GDM1 (cell line): Measurements from ENCODE around the gene NSDHL.
A peak's percentile ranks its signal among the peaks of the same experiment; 100 is the strongest.
"Not testable (repeated sequence)": the region's sequence is repeated elsewhere in the genome, so short reads cannot be mapped to it uniquely, and the experiment has no call there.

ENCODE experiments used
- DNase-seq: peaks from one replicate; lab custom pipeline; 2025; lab: John Stamatoyannopoulos, UW

The NSDHL gene

DNA sequence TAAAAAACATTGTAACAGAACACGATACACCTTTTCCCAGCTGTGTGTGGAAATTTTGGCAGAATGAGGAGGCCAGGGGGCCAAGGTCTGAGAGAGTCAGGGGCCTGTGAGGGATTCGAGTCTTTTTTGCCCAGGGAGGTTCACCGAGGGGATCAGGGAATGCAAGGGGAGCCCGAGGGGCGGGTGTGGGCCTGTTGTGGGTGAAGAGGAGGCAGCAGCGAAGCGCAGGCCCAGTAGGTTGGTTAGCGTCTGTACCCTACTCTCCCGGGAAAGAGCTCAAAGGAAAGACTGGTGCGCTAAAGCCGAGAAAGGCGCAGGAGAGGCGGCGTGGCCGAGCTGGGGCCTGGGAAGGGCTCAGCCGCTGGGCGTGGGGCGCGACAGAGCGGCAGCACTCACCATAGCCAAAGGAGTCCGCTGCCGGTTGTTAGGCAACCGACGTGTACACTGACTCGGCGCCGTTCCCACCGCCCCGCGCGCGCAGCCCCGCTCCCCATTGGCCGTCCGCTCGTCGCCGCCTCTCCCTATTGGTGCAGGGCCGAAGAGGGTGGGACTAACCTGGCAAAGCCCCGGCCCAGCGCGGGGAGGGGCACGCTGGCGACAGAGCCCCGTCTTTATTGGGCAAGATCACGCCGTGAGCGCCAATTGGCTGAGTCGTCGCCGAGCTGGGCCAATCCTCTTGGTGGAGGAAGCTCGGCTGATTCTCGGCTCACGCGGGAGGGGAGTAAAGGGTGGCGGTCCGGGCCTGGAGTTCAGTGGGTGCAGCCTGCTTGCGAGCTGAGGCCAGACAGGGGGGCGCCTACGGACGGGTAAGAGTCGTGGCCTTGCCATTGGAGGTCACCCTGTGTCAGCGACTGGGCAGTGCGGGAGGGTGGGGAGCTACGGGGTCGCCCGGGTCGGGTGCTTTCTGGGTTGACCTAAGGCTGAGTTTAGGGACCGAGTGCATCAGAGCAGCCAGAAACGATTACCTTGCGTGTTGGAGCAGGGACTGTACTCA, at the start of gene NSDHL, which contains the start of gene CETN2:
Gene NSDHL, plus strand, starts transcription at position 752 of the 994 bp plus-strand sequence. CDS start 15,262 bp downstream, outside the sequence.
Gene CETN2, minus strand, starts transcription at position 446 of the 994 bp plus-strand sequence. Its CDS starts 47 bp downstream, at position 399.
- DNase-seq, result peak; percentile 89

- not testable (repeated sequence) for DNase-seq
Measured at GRCh38 chrX:152787062-152787461, 43.8 kb upstream of the NSDHL start.

- DNase-seq, result no peak
Measured at GRCh38 chrX:152798945-152799344, 31.9 kb upstream of the NSDHL start.

DNA sequence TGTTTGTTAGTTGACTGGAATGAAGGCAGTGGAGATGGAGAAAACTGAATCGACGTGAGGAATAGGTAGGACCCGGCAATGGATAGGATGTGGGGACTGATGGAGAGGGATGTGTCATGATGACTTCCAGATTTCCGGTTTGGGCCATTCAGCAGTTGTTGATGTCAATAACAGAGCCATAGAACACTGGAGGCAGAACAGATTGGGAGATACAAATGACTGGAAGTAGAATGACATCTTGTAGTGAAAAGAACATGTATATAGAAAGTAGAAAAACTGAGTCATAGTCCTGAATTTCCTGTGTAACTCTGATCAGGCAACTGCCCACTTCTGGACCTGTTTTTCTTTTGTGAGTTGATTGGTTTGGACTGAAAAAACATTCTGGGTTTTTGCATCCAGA, 24.8 kb upstream of the NSDHL start:
- no peak for DNase-seq

DNA sequence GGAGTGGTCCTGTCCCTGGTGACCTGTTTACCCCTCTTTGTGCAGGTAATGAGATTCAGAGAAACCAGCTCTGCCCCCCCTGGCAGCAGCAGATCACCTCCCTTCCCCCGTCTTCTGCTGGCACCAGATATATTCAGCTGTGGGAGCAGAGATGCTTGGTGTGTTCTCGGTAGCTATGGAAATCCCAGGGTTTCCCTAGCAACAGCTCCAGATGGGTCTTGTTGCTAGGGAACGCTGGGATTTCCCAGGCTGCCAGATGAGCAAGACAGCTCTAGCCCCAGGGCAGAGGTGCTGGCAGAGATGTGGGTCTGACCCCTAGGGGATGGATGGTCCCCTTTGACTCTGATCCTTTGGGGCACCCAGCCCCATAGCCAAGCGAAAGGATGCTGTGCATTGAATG, 20.5 kb upstream of the NSDHL start:
- no peak for DNase-seq

DNA sequence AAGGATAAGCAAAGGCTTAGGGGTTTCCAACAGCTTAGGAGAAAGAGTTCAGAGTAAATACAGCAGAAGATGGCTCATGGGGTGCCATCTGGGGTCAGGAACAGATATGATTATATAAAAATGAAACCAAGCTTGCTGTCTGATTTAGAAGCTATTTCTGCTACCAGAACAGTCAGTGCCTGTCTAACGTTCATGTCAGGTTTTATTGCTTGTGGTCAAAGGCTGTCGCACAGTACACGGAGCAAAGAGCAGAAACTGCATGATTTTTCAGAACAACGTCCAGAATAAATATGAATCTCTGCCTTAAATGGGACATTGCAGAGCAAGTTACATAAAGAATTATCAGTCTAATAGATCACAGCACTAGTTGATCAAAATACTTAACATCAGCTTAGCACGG, 17.7 kb upstream of the NSDHL start:
- no peak for DNase-seq

GRCh38 chrX:152814048-152814447, 16.8 kb upstream of the NSDHL start:
- DNase-seq, result no peak

DNA sequence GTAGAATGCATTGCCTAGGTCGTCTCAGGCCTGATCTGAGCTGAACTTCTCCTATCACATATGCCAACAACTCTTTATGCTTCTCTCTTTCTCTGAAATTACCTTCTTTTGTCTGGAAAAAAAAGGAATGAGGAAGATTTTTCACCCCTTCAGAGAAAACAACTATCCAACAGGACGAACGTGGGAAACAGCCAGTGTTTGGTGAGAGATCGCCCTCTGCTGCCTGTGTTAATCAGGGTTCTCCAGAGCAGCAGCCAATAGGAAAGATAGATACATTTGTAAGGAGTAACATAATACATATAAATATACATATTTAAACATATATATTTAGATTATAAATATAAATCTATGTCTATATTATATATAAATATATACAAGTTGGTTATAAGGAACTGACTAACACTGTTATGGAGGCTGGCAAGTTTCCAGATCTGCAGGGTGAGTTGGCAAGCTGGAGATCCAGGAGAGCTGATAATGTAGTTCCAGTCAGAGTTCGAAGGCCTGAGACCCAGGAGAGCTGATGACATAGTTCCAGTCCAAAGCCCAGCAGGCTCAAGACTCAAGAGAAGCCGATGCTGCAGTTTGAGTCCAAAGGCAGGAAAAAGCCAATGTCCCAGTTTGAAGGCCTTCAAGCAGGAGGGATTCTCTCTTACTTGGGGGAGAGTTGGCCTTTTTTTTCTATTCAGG, 13.6 kb upstream of the NSDHL start:
- no peak for DNase-seq

DNA sequence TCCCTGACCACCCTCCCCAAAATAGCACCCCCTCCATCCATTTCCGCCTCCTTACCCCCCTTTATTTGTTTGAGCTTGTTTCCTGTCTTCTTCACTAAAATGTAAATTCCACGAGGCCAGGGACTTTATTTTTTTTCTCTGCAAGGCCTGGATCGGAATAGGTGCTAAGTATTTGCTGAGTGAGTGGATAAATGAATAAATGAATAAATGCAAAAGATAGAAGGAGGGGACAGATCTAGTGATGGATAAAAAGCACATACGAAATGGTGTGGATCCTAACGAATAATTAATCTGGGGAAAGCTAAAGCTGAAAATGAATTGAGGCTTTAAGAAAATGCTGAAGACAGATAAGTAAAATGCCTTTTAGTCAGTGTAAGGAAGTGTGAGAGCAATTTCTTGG, 12.5 kb upstream of the NSDHL start:
- DNase-seq, result no peak

DNA sequence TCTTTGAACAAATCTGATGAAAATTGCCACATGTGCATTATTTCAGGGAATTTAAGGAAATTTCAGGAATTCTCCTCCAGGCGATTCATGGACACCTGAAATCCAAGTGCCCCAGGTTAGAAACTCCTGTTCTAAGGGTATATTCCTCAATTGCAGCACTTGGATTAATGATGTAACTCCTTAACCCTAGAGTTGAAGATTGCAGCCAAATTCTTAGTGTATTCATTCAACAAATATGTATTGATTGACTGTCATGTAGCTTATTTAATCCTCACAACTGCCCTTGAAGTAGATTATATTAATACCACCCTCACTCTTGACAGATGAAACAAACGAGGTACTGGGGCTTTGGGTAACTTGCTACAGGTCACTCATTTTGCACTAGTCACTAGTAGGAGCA, 11.6 kb upstream of the NSDHL start:
- DNase-seq, result no peak

GRCh38 chrX:152819732-152820131, 11.1 kb upstream of the NSDHL start:
- DNase-seq, result no peak

DNA sequence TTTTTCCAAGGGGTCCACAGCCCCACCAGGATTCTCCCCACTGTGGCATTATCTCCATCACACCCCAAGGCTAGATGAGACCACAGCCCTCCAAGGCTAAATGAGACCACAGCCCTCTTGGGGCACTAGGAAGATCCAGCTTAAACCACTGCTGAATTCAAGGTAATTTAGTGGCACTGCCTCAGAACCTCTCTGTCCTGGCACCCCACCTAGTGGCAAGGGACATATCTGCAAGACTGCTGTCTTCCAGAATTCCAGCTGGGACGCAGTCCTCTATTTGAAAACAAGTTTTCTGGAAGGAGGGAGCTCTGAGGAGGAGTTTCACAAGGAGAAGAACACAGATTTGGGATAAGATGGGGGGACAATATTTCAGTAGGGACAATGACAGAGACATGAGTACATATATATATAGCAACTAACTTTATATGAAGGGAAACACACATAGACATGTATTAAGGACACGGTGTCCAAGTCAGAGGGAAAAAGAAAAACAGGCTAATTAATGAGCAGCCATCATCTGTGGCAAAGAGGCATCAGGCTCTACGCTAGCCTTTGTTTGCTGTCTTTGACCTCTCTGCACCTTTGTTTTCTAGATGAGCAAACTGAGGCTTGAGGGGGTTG, 9.6 kb upstream of the NSDHL start:
- DNase-seq, result no peak

DNA sequence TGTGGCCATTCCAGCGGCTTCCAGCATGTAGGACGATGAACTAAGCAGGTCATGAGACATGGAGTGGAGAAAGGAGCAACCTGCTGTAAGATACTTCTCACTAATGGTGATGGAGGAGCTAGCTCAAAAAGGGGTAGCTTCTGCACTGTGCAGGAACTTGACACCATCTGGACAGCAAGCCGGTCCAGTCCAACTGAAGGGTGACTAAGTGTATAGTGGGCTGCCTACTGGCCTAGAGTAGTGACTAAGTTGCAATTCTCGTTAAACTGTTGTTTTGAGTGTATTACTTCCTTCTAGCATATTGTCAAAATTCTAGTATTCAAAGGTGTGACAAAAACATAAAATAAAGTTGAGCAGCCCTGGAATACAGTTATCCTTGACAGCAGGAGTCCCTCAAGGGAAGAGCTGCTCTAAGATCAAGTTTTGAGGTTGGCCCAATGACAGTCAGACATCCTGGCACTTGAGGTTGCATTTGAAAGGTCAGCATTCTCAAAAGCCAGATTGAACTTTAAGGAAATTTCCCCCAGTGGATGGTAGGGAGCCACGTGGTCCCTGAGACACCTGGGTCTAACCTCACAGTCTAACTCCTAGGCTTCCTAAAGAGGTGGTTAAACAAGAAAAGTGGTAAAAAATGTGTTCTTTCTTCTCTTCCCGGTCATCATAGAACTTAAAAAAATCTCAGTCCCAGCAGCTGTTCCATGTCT, 8.3 kb upstream of the NSDHL start:
- no peak for DNase-seq

- no peak for DNase-seq
Measured at GRCh38 chrX:152823657-152824056, 7.2 kb upstream of the NSDHL start.

GRCh38 chrX:152824841-152825374, 6.0 kb upstream of the NSDHL start:
- no peak for DNase-seq

DNA sequence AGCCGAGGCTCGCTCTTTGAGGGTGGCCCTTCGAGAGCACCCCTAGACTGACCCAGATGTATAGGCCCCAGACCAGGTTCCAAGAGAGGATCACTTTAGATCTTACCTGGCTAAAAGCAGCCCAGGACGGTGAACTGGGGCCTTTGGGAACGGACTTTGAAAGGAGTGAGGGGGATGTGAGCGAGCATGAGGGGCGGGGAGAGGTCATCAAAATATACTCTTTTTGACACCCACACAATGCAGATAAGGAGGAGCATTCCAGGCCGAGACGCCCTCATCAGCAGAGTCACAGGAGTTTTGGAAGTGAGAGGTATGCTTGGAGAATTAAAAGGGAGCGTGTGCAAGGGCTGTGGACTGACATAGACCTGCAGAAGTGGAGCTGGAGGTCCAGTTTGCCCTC, 528 bp downstream of the NSDHL start:
- DNase-seq, result no peak

DNA sequence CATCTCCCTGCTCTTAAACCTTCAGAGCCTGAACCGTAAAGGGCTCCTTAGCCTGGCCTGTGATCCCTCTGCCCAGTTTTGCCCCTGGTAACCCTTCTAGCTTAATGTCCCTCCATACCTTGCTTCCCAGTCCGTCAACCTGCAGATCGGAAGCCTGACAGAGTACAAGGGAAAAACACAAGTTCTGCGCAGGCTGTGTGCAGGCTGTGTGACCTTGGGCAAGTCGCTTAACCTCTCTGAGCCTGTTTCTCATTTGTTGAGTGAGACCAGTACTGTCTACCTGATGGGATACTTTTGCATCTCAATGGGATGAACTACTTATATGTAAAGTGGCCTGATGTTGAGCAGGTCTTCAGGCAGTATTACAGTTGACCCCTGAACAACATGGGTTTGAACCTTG, 1.7 kb downstream of the NSDHL start:
- no peak for DNase-seq

DNA sequence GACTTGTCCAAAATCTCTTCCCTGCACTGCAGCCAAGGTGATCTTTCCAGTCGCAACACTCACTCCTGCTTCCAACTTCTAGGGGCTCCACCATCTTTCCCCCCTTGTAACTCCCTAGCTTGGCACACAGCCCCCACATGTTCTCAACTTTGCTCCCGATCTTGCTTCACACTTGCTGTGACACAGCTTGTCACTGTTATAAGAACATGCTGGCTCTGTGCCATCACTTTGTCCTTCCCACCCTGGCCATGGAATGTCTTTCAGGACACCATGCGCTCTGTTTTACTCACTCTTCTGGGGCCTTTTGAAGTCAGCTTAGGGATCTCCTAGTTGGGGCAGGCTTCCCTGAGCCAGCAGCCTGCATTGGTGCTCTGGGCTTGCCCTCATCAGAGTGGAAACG, 2.5 kb downstream of the NSDHL start:
- no peak for DNase-seq

DNA sequence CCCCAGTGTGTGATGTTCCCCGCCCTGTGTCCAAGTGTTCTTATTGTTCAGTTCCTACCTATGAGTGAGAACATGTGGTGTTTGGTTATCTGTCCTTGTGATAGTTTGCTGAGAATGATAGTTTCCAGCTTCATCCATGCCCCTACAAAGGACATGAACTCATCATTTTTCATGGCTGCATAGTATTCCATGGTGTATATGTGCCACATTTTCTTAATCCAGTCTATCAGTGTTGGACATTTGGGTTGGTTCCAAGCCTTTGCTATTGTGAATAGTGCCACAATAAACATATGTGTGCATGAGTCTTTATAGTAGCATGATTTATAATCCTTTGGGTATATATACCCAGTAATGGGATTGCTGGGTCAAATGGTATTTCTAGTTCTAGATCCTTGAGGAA, 4.6 kb downstream of the NSDHL start:
- not testable (repeated sequence) for DNase-seq

GRCh38 chrX:152842772-152843338, 12.0 kb downstream of the NSDHL start:
- DNase-seq, result no peak

- no peak for DNase-seq
Measured at GRCh38 chrX:152843852-152844251, 13.0 kb downstream of the NSDHL start.
